Ishikawa (cell line): ENCODE data around the gene RHBDL3.

Source experiments
- CEBPB ChIP-seq: IDR thresholded peaks from 2 replicates; pipeline ENCODE4 v1.6.1; 2012
- CREB1 ChIP-seq: IDR thresholded peaks from 2 replicates; pipeline ENCODE4 v1.6.1; 2012; ENCODE audit warnings: low read depth
- EGR1 ChIP-seq: IDR thresholded peaks from 2 replicates; pipeline ENCODE4 v1.6.1; 2012
- EP300 ChIP-seq: IDR thresholded peaks from 2 replicates; pipeline ENCODE4 v1.6.1; 2012; ENCODE audit warnings: borderline replicate concordance
- FOXM1 ChIP-seq: IDR thresholded peaks from 2 replicates; pipeline ENCODE4 v1.6.1; 2012; ENCODE audit warnings: low read depth, borderline replicate concordance
- RAD21 ChIP-seq: IDR thresholded peaks from 2 replicates; pipeline ENCODE4 v1.6.1; 2012; ENCODE audit warnings: low read depth
- TAF1 ChIP-seq: IDR thresholded peaks from 2 replicates; pipeline ENCODE4 v1.6.1; 2012; ENCODE audit warnings: low read depth, mild to moderate bottlenecking
- TCF12 ChIP-seq: IDR thresholded peaks from 2 replicates; pipeline ENCODE4 v1.6.1; 2012; ENCODE audit warnings: low read depth
- TEAD4 ChIP-seq: IDR thresholded peaks from 2 replicates; pipeline ENCODE4 v1.6.1; 2012
- YY1 ChIP-seq: IDR thresholded peaks from 2 replicates; pipeline ENCODE4 v1.6.1; 2012; ENCODE audit warnings: low read depth
- ZBTB7A ChIP-seq: IDR thresholded peaks from 2 replicates; pipeline ENCODE4 v1.6.1; 2012; ENCODE audit warnings: low read depth
- TF ChIP-seq, protein P1 (sequence below): IDR thresholded peaks from 2 replicates; pipeline ENCODE4 v1.6.1; 2012
- TF ChIP-seq, protein P2 (sequence below): IDR thresholded peaks from 2 replicates; pipeline ENCODE4 v1.6.1; 2012
- TF ChIP-seq, protein P3 (sequence below): IDR thresholded peaks from 2 replicates; pipeline ENCODE4 v1.6.1; 2012; ENCODE audit warnings: low read depth, mild to moderate bottlenecking

DNA sequence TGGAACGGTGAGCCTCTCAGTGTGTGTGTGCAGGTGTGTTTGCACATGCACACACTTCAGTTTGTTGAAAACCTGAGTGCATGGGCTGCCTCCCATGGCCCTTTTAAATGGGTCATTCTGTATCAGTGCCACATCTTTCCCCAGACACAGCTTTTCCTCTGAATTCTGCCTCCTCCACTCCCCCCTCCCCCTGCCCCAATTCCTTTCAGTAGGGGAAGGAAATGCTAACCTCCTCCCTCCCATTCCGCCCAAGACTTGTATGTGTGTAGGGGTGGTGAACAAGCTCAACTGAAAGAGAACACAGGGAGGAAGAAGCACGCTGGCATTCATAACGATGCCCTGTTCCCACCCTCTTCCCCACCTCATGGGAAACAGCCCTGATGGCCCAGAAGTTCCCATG is 42.0 kb downstream of the RHBDL3 start:
- no peak for TF ChIP-seq EGR1
- TF ChIP-seq, protein P1, sequence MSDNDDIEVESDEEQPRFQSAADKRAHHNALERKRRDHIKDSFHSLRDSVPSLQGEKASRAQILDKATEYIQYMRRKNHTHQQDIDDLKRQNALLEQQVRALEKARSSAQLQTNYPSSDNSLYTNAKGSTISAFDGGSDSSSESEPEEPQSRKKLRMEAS, result no peak
- no peak for TF ChIP-seq EP300
- no peak for TF ChIP-seq CREB1
- TF ChIP-seq TAF1, result no peak
- TF ChIP-seq CEBPB, result no peak
- no peak for TF ChIP-seq FOXM1
- TF ChIP-seq, protein P2, sequence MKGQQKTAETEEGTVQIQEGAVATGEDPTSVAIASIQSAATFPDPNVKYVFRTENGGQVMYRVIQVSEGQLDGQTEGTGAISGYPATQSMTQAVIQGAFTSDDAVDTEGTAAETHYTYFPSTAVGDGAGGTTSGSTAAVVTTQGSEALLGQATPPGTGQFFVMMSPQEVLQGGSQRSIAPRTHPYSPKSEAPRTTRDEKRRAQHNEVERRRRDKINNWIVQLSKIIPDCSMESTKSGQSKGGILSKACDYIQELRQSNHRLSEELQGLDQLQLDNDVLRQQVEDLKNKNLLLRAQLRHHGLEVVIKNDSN, result no peak
- no peak for TF ChIP-seq RAD21
- TF ChIP-seq YY1, result no peak
- TF ChIP-seq TCF12, result no peak
- TF ChIP-seq ZBTB7A, result no peak
- TF ChIP-seq, protein P3, sequence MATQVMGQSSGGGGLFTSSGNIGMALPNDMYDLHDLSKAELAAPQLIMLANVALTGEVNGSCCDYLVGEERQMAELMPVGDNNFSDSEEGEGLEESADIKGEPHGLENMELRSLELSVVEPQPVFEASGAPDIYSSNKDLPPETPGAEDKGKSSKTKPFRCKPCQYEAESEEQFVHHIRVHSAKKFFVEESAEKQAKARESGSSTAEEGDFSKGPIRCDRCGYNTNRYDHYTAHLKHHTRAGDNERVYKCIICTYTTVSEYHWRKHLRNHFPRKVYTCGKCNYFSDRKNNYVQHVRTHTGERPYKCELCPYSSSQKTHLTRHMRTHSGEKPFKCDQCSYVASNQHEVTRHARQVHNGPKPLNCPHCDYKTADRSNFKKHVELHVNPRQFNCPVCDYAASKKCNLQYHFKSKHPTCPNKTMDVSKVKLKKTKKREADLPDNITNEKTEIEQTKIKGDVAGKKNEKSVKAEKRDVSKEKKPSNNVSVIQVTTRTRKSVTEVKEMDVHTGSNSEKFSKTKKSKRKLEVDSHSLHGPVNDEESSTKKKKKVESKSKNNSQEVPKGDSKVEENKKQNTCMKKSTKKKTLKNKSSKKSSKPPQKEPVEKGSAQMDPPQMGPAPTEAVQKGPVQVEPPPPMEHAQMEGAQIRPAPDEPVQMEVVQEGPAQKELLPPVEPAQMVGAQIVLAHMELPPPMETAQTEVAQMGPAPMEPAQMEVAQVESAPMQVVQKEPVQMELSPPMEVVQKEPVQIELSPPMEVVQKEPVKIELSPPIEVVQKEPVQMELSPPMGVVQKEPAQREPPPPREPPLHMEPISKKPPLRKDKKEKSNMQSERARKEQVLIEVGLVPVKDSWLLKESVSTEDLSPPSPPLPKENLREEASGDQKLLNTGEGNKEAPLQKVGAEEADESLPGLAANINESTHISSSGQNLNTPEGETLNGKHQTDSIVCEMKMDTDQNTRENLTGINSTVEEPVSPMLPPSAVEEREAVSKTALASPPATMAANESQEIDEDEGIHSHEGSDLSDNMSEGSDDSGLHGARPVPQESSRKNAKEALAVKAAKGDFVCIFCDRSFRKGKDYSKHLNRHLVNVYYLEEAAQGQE, result no peak
- no peak for TF ChIP-seq TEAD4
